Upper lobe of left lung (tissue), 6 donors: Measurements from ENCODE around the gene SNAPC1. TPM values are rescaled to one million over a fixed set of nuclear protein-coding genes. Genes with fewer than 3 reads are reported as not detected.
A peak's percentile ranks its signal among the peaks of the same experiment; 100 is the strongest.

Experiments used
- ATAC-seq, 2 donors: fragments of 200-7000 bp; cut with Tn5 transposase; one replicate each; pipeline ENCODE4 v1.9.1; 2022; ENCODE audit warnings: mild to moderate bottlenecking in 2 of 2, moderate library complexity in 2 of 2; ENCODE audit not compliant: low FRiP score in 2 of 2
- DNase-seq, 2 donors: peaks; one replicate each; pipeline ENCODE4 v3.0.0-alpha.2; 2019 to 2020
- H3K27ac ChIP-seq, 4 donors: fragments of 200-600 bp; sonication (generic); one replicate each; pipeline ENCODE4 v1.5.1; 2016 to 2019
- H3K27me3 ChIP-seq, 4 donors: fragments of 200-600 bp; sonication (generic); one replicate each; pipeline ENCODE4 v1.5.1; 2017 to 2019
- H3K36me3 ChIP-seq, 4 donors: fragments of 200-600 bp; sonication (generic); one replicate each; pipeline ENCODE4 v1.5.1; 2016 to 2019
- H3K4me1 ChIP-seq, 4 donors: fragments of 200-600 bp; sonication (generic); one replicate each; pipeline ENCODE4 v1.5.1; 2018 to 2019
- H3K4me3 ChIP-seq, 4 donors: fragments of 200-600 bp; sonication (generic); one replicate each; pipeline ENCODE4 v1.5.1; 2017 to 2019; ENCODE audit warnings: mild to moderate bottlenecking in 2 of 4, moderate library complexity in 1 of 4
- H3K9me3 ChIP-seq, 4 donors: fragments of 200-600 bp; sonication (generic); one replicate each; pipeline ENCODE4 v1.5.1; 2018 to 2019
- CTCF ChIP-seq, 6 experiments: fragments of 450-650 bp in 4 of 6; fragments of 200-600 bp in 2 of 6; sonication (generic) in 2 of 6; IDR thresholded peaks; one replicate each; pipeline ENCODE4 v1.5.1; 2016 to 2019; ENCODE audit warnings: antibody characterized with exemption in 6 of 6
- EP300 ChIP-seq, 4 donors: sonication (generic); formaldehyde crosslinking; IDR thresholded peaks; one replicate each; pipeline ENCODE4 v1.5.1; 2017; ENCODE audit warnings: antibody characterized with exemption in 4 of 4, control low read depth in 2 of 4
- POLR2A ChIP-seq, 4 donors: fragments of 450-650 bp; IDR thresholded peaks; one replicate each; pipeline ENCODE4 v1.5.1; 2016 to 2017; ENCODE audit warnings: antibody characterized with exemption in 4 of 4, mild to moderate bottlenecking in 2 of 4
- POLR2AphosphoS5 ChIP-seq, 2 donors: sonication (generic); formaldehyde crosslinking; IDR thresholded peaks; one replicate each; pipeline ENCODE4 v1.5.1; 2017; ENCODE audit warnings: antibody characterized with exemption in 2 of 2
- WGBS, 2 donors: methylation state at CpG; one replicate each; pipeline ENCODE4 v1.1.5; 2017 to 2018; 5-methylcytosine and 5-hydroxymethylcytosine counted together
- total RNA-seq, 6 donors: library from RNA; depleted of rRNA in 4 of 6; stranded (reverse); fragments of >200 nt in 4 of 6; gene quantifications; one replicate each; pipeline versions ENCODE4 v1.1.0 to v1.2.1, GENCODE V29; 2016 to 2021
- donor health status: DM: no; HTN: no; CAD: no; lungs with moderate emphysema.
- donor health status: DM: no; HTN: yes; CAD: no; lungs with severe emphysema.

SNAPC1 gene
- total RNA-seq, 6 donors from 2014 or later = 4.2 to 8.9 (median 4.7) TPM

GRCh38 chr14:61811882-61812346 lies 49.7 kb downstream of the SNAPC1 start:
- H3K27me3 ChIP-seq = peaks cover 0 to 13% (median 6%) of the 10 kb centered on the region in 4 donors
- DNase-seq = no peak
- peak overlapping the region in 1 of 4 donors; percentile 52 for H3K4me3 ChIP-seq
- TF ChIP-seq EP300 (IDR thresholded peaks at IDR 0.05) (no peak), POLR2AphosphoS5 (IDR thresholded peaks at IDR 0.05) (no peak), POLR2A (IDR thresholded peaks at IDR 0.05) (no peak), CTCF (IDR thresholded peaks at IDR 0.05) (no peak)
- H3K4me1 ChIP-seq = peaks cover 4 to 8% (median 6%) of the 10 kb centered on the region in 4 donors
- WGBS, 2 donors = 74 to 75% methylated on average over 14 to 15 of the region's 15 CpGs
- no peaks in the 10 kb centered on the region for H3K36me3 ChIP-seq
- no peaks in the 10 kb centered on the region for H3K9me3 ChIP-seq
- ATAC-seq = no peak
- no peak overlapping the region for H3K27ac ChIP-seq

GRCh38 chr14:61812347-61813095 lies 50.3 kb downstream of the SNAPC1 start, which contains the start of gene SYT16:
Gene SYT16 (plus strand): TSS chr14:61812703.
- ATAC-seq = peak in 1 of 2 donors; percentile 16

GRCh38 chr14:61813096-61813606 lies 50.9 kb downstream of the SNAPC1 start:
- no peaks in the 10 kb centered on the region for H3K9me3 ChIP-seq
- peaks cover 0 to 13% (median 6%) of the 10 kb centered on the region in 4 donors for H3K27me3 ChIP-seq
- 32 to 41% methylated on average over 8 to 19 of the region's 25 CpGs for WGBS, 2 donors
- H3K4me1 ChIP-seq = peaks cover 4 to 8% (median 6%) of the 10 kb centered on the region in 4 donors
- H3K4me3 ChIP-seq = peak overlapping the region in 3 of 4 donors; percentile 37 to 52 (median 45)
- TF ChIP-seq EP300 (IDR thresholded peaks at IDR 0.05) (no peak), POLR2A (IDR thresholded peaks at IDR 0.05) (no peak), POLR2AphosphoS5 (IDR thresholded peaks at IDR 0.05) (no peak), CTCF (IDR thresholded peaks at IDR 0.05) (no peak)
- no peak overlapping the region for H3K27ac ChIP-seq
- H3K36me3 ChIP-seq = no peaks in the 10 kb centered on the region
- no peak for ATAC-seq
- DNase-seq = no peak

More at GRCh38 chr14:61812347-61813095, 50.3 kb downstream of the SNAPC1 start, which contains the start of gene SYT16:
- TF ChIP-seq EP300 (IDR thresholded peaks at IDR 0.05) (no peak), CTCF (IDR thresholded peaks at IDR 0.05) (no peak), POLR2AphosphoS5 (IDR thresholded peaks at IDR 0.05) (no peak), POLR2A (IDR thresholded peaks at IDR 0.05) (no peak)
- peak within 1 kb of the TSS in 3 of 4 donors; percentile 37 to 52 (median 45) for H3K4me3 ChIP-seq
- no peaks in the 10 kb centered on the region for H3K36me3 ChIP-seq
- DNase-seq = peak in 1 of 2 donors; percentile 85
- no peaks in the 10 kb centered on the region for H3K9me3 ChIP-seq
- peaks cover 4 to 8% (median 6%) of the 10 kb centered on the region in 4 donors for H3K4me1 ChIP-seq
- WGBS, 2 donors = 11 to 20% methylated on average over 11 to 28 of the region's 95 CpGs
- no peak within 1 kb of the TSS for H3K27ac ChIP-seq
- H3K27me3 ChIP-seq = peaks cover 0 to 13% (median 6%) of the 10 kb centered on the region in 4 donors

- ATAC-seq (no peak), DNase-seq (no peak)
- H3K36me3 ChIP-seq = no peaks in the 10 kb centered on the region
- TF ChIP-seq EP300 (IDR thresholded peaks at IDR 0.05) = no peak
- TF ChIP-seq POLR2AphosphoS5 (IDR thresholded peaks at IDR 0.05) = no peak
- no peak for TF ChIP-seq CTCF (IDR thresholded peaks at IDR 0.05)
- TF ChIP-seq POLR2A (IDR thresholded peaks at IDR 0.05) = no peak
- no peak overlapping the region for H3K27ac ChIP-seq
- no peaks in the 10 kb centered on the region for H3K4me1 ChIP-seq
- H3K9me3 ChIP-seq = peaks cover 0 to 5% (median 1%) of the 10 kb centered on the region in 4 donors
- no peaks in the 10 kb centered on the region for H3K27me3 ChIP-seq
- WGBS, 2 donors = 90 to 92% methylated on average over 2 of the region's 2 CpGs
- H3K4me3 ChIP-seq = no peak overlapping the region
Measured at GRCh38 chr14:61822458-61822857, 60.2 kb downstream of the SNAPC1 start.
